Breast epithelium (tissue), 4 donors: ENCODE data around the gene NELL1. TPM values are rescaled to one million over a fixed set of nuclear protein-coding genes. Genes with fewer than 3 reads are reported as not detected.

Source experiments
- DNase-seq, 2 donors: peaks; one replicate each; pipeline ENCODE4 v3.0.0-alpha.2; 2019; ENCODE audit warnings: low spot score in 2 of 2
- H3K27ac ChIP-seq, 2 donors: fragments of 200-600 bp; sonication (generic) in 1 of 2; one replicate each; pipeline ENCODE4 v1.5.1; 2016 to 2019; ENCODE audit warnings: mild to moderate bottlenecking in 1 of 2
- H3K27me3 ChIP-seq, 2 donors: fragments of 200-600 bp; sonication (generic) in 1 of 2; one replicate each; pipeline versions ENCODE4 v1.5.1 to v1.6.0; 2017 to 2019; ENCODE audit warnings: control low read depth in 1 of 2, mild to moderate bottlenecking in 1 of 2
- H3K36me3 ChIP-seq: fragments of 200-600 bp; one replicate; pipeline ENCODE4 v1.5.1; 2019
- H3K4me1 ChIP-seq, 2 donors: fragments of 200-600 bp; sonication (generic); one replicate each; pipeline ENCODE4 v1.5.1; 2016 to 2019; ENCODE audit warnings: control low read depth in 1 of 2
- H3K4me3 ChIP-seq, 3 donors: fragments of 200-600 bp; sonication (generic); 1 replicate in 2 of 3; 2 replicates in 1 of 3; pipeline ENCODE4 v1.5.1; 2016 to 2019; ENCODE audit warnings: mild to moderate bottlenecking in 3 of 3, moderate library complexity in 2 of 3
- H3K9me3 ChIP-seq, 2 donors: fragments of 200-600 bp; sonication (generic) in 1 of 2; one replicate each; pipeline ENCODE4 v1.5.1; 2016 to 2019; ENCODE audit warnings: control low read depth in 1 of 2
- POLR2A ChIP-seq: fragments of 450-650 bp; IDR thresholded peaks from one replicate; pipeline ENCODE4 v1.6.1; 2016; ENCODE audit warnings: antibody characterized with exemption, mild to moderate bottlenecking, moderate library complexity
- POLR2AphosphoS5 ChIP-seq, 3 donors: sonication (generic); formaldehyde crosslinking; IDR thresholded peaks; one replicate each; pipeline ENCODE4 v1.6.1; 2017; ENCODE audit warnings: antibody characterized with exemption in 3 of 3
- intact Hi-C: fragments of 100-400 bp; cut with DNase I; formaldehyde crosslinking; loops from one replicate; pipeline ENCODE4 v1.15.1; 2023; ENCODE audit warnings: low total_unique reads
- total RNA-seq, 3 donors: library from RNA; depleted of rRNA; stranded (reverse); fragments of >200 nt; gene quantifications; one replicate each; pipeline ENCODE4 v1.1.0, GENCODE V29; 2016
- TF ChIP-seq, protein P1 (sequence below), 3 donors: fragments of 450-650 bp; IDR thresholded peaks; one replicate each; pipeline ENCODE4 v1.5.1; 2016 to 2017; ENCODE audit warnings: antibody characterized with exemption in 3 of 3, mild to moderate bottlenecking in 3 of 3, moderate library complexity in 3 of 3

Gene NELL1
- total RNA-seq, 3 donors from 2014 or later: 0.15 TPM; not detected in 2

- H3K27me3 ChIP-seq: no peaks in the 10 kb centered on the region
- DNase-seq: no peak
- no peak overlapping the region for H3K27ac ChIP-seq
- no peak for TF ChIP-seq POLR2AphosphoS5 (IDR thresholded peaks at IDR 0.05)
- TF ChIP-seq POLR2A: no peak
- TF ChIP-seq, protein P1, sequence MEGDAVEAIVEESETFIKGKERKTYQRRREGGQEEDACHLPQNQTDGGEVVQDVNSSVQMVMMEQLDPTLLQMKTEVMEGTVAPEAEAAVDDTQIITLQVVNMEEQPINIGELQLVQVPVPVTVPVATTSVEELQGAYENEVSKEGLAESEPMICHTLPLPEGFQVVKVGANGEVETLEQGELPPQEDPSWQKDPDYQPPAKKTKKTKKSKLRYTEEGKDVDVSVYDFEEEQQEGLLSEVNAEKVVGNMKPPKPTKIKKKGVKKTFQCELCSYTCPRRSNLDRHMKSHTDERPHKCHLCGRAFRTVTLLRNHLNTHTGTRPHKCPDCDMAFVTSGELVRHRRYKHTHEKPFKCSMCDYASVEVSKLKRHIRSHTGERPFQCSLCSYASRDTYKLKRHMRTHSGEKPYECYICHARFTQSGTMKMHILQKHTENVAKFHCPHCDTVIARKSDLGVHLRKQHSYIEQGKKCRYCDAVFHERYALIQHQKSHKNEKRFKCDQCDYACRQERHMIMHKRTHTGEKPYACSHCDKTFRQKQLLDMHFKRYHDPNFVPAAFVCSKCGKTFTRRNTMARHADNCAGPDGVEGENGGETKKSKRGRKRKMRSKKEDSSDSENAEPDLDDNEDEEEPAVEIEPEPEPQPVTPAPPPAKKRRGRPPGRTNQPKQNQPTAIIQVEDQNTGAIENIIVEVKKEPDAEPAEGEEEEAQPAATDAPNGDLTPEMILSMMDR (IDR thresholded peaks at IDR 0.05): no peak
- H3K4me3 ChIP-seq: no peak overlapping the region
- intact Hi-C loops: no loop called here
- no peaks in the 10 kb centered on the region for H3K4me1 ChIP-seq
- H3K9me3 ChIP-seq: no peaks in the 10 kb centered on the region
- H3K36me3 ChIP-seq: no peaks in the 10 kb centered on the region
Measured at GRCh38 chr11:21615955-21616371, 946.6 kb downstream of the NELL1 start.

DNA sequence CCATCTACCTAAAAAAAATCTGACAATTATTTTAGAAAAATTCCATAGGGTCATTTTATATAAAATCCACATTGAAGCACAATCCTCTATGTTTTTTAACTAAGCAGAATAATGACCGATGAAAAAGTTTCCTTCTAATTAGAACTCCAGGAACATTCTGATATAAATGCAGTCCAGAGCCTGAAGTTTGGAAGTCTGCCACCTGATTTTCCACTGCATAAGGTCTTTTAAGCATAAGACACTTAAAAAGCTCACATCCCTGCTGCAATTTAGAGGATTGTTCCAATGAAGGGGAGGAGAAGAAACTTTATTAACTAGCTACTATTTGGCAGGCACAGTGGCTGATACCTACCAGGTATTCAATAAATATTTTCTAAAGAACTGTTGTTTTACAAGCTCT is 953.2 kb downstream of the NELL1 start:
- H3K4me1 ChIP-seq: no peaks in the 10 kb centered on the region
- H3K4me3 ChIP-seq: no peak overlapping the region
- no peaks in the 10 kb centered on the region for H3K9me3 ChIP-seq
- no peaks in the 10 kb centered on the region for H3K36me3 ChIP-seq
- H3K27ac ChIP-seq: no peak overlapping the region
- H3K27me3 ChIP-seq: peaks cover 0 to 4% of the 10 kb centered on the region in 2 donors
- DNase-seq: no peak
- intact Hi-C loops: loop anchor here (10.0 kb wide), 1 partner anchor 242 kb away; no protein-coding TSS in a partner anchor
- TF ChIP-seq POLR2A: no peak
- no peak for TF ChIP-seq POLR2AphosphoS5 (IDR thresholded peaks at IDR 0.05)
- TF ChIP-seq, protein P1 (IDR thresholded peaks at IDR 0.05): no peak

GRCh38 chr11:21622995-21623394 is 953.6 kb downstream of the NELL1 start:
- TF ChIP-seq, protein P1 (IDR thresholded peaks at IDR 0.05): no peak
- TF ChIP-seq POLR2A (no peak), POLR2AphosphoS5 (IDR thresholded peaks at IDR 0.05) (no peak)
- Histone ChIP-seq H3K4me1 (no peaks in the 10 kb centered on the region), H3K36me3 (no peaks in the 10 kb centered on the region), H3K9me3 (no peaks in the 10 kb centered on the region), H3K27ac (no peak overlapping the region), H3K27me3 (peaks cover 0 to 4% of the 10 kb centered on the region in 2 donors), H3K4me3 (no peak overlapping the region)
- DNase-seq: no peak
- intact Hi-C loops: loop anchor here (10.0 kb wide), 1 partner anchor 242 kb away; no protein-coding TSS in a partner anchor

Other genes with a start within 250 kb of the NELL1 start
- gene SLC6A5, start 70.0 kb upstream of the NELL1 start, total RNA-seq: not detected